ENCODE results near the gene C1GALT1. TPM values are rescaled to one million over a fixed set of nuclear protein-coding genes. Genes with fewer than 3 reads are reported as not detected.

The C1GALT1 gene
- total and polyA plus RNA-seq, 12 donors, result 6.2 to 31.9 (median 19.7) TPM

GRCh38 chr7:7293092-7293491 is 110.7 kb downstream of the C1GALT1 start:
- Histone ChIP-seq H3K4me1 (no peaks in the 10 kb centered on the region), H3K36me3 (no peaks in the 10 kb centered on the region), H3K9me3 (peaks cover 0 to 4% (median 0%) of the 10 kb centered on the region in 11 donors), H3K27ac (no peak overlapping the region), H3K27me3 (no peaks in the 10 kb centered on the region), H3K4me3 (no peak overlapping the region)
- no peak for TF ChIP-seq CTCF (IDR thresholded peaks at IDR 0.05)
- intact Hi-C loops (cut with DNase I), result no loop called here
- 94 to 96% methylated on average over 2 of the region's 2 CpGs for WGBS, 2 donors
- ATAC-seq, result no peak
- DNase-seq, result no peak

- peaks cover 0 to 12% (median 0%) of the 10 kb centered on the region in 11 donors for H3K9me3 ChIP-seq
- H3K27ac ChIP-seq, result no peak overlapping the region
- intact Hi-C loops (cut with DNase I), result no loop called here
- H3K27me3 ChIP-seq, result no peaks in the 10 kb centered on the region
- 82 to 88% methylated on average over 4 of the region's 4 CpGs for WGBS, 2 donors
- DNase-seq (no peak), ATAC-seq (no peak)
- H3K4me3 ChIP-seq, result no peak overlapping the region
- no peaks in the 10 kb centered on the region for H3K4me1 ChIP-seq
- no peaks in the 10 kb centered on the region for H3K36me3 ChIP-seq
- no peak for TF ChIP-seq CTCF (IDR thresholded peaks at IDR 0.05)
Measured at GRCh38 chr7:7294911-7295310, 112.6 kb downstream of the C1GALT1 start.

Measured in heart right ventricle (tissue), 16 donors.